ENCODE results near the gene ABLIM2. TPM values are rescaled to one million over a fixed set of nuclear protein-coding genes. Genes with fewer than 3 reads are reported as not detected.

Gene ABLIM2
- total and polyA plus RNA-seq, 2 of the 13 experiments (the other 11 are each of a cell fraction or from before 2014, with no cell fraction given) = 0.20 to 0.37 TPM

GRCh38 chr4:8099981-8100464 is 58.6 kb downstream of the ABLIM2 start:
- H3K4me3 ChIP-seq (replicated peaks in 1 of 3; ENCODE audit: insufficient read depth in 1 of 3, low read depth in 2 of 3, low read length in 3 of 3) = no peak overlapping the region
- H2AFZ ChIP-seq (ENCODE audit: low read length) = no peak overlapping the region
- intact Hi-C loops (cut with micrococcal nuclease; ENCODE audit: unreplicated experiment) = no loop called here
- no peak for DNase-seq (ENCODE audit: low spot score)
- no TSS peak for BruUV-seq (replicated peaks)
- H3K79me2 ChIP-seq (ENCODE audit: insufficient read depth, low read length) = no peaks in the 10 kb centered on the region
- H3K4me1 ChIP-seq (ENCODE audit: insufficient read depth, low read length) = no peaks in the 10 kb centered on the region; the same call in 1 of the 2 replicates
- no peak overlapping the region for H3K9ac ChIP-seq (ENCODE audit: insufficient read depth, low read depth, low read length)
- no peaks in the 10 kb centered on the region for H4K20me1 ChIP-seq (ENCODE audit: insufficient read depth, low read length)
- no peak overlapping the region for H3K4me2 ChIP-seq (ENCODE audit: low read depth, low read length)
- ATAC-seq = no peak
- no peak overlapping the region for H3K27ac ChIP-seq (ENCODE audit: extremely low read length, insufficient read depth, low read length)
- no peak for TF ChIP-seq CHD2 (IDR thresholded peaks at IDR 0.05; ENCODE audit: low read depth, low read length)
- peak; percentile 49; the same call in 1 of the 2 replicates for TF ChIP-seq ZMYM3 (CRISPR knock-in tag; IDR thresholded peaks at IDR 0.05)
- peak; percentile 80; the same call in 1 of the 2 replicates for TF ChIP-seq ZNF768 (CRISPR knock-in tag; IDR thresholded peaks at IDR 0.05)
- TF ChIP-seq ZNF160 (CRISPR knock-in tag; IDR thresholded peaks at IDR 0.05) = no peak
- TF ChIP-seq RNF2 (conservative IDR thresholded peaks at IDR 0.05; ENCODE audit: low read depth) = no peak
- no peak for TF ChIP-seq ZNF101 (CRISPR knock-in tag; IDR thresholded peaks at IDR 0.05; ENCODE audit: borderline replicate concordance, low read depth)
- no peak for TF ChIP-seq NONO (IDR thresholded peaks at IDR 0.05)
- TF ChIP-seq NONO (CRISPR knock-in tag; conservative IDR thresholded peaks at IDR 0.05) = no peak
- no peak for TF ChIP-seq ZNF205 (CRISPR knock-in tag; IDR thresholded peaks at IDR 0.05)
- TF ChIP-seq ZBTB7A (CRISPR knock-in tag; IDR thresholded peaks at IDR 0.05) = no peak
- no peak for TF ChIP-seq ARID3A (IDR thresholded peaks at IDR 0.05; ENCODE audit: low read depth, low read length)
- no peak for TF ChIP-seq ZNF496 (CRISPR knock-in tag; IDR thresholded peaks at IDR 0.05; ENCODE audit: insufficient replicate concordance)
- TF ChIP-seq BCLAF1 (IDR thresholded peaks at IDR 0.05) = no peak
- no peak for TF ChIP-seq CENPT (CRISPR knock-in tag; IDR thresholded peaks at IDR 0.05; ENCODE audit: low read depth)
- no peak for TF ChIP-seq FLYWCH1 (CRISPR knock-in tag; IDR thresholded peaks at IDR 0.05)
- in situ Hi-C loops (cut with HindIII; ENCODE audit: extremely low pct_ligation_motif_present, low pct_unique_long_range_greater_than_20kb) = no loop called here
- CTCF ChIA-PET (ENCODE audit: low intra/inter-chr PET ratio, low total read pairs) = no interaction called here
- POLR2A ChIA-PET = no interaction called here
- FAIRE-seq = no peak
- H3K9me3 ChIP-seq (ENCODE audit: low read length) = no peaks in the 10 kb centered on the region
- peaks cover 5 to 33% of the 10 kb centered on the region in 2 experiments; a peak in 3 of 5 replicates for H3K27me3 ChIP-seq (ENCODE audit: control insufficient read depth in 1 of 2, insufficient read depth in 2 of 2, low read length in 2 of 2)
- WGBS (ENCODE audit: low lambda C conversion rate) = 43% methylated on average over 4 of the region's 4 CpGs
- no peaks in the 10 kb centered on the region for H3K36me3 ChIP-seq (replicated peaks in 1 of 2; ENCODE audit: control insufficient read depth in 1 of 2, insufficient read depth in 2 of 2, low read length in 2 of 2)

Data from HepG2 (cell line).